LNCAP (cell line): Measurements from ENCODE around the gene DHX57.

ENCODE experiments used
- TF ChIP-seq, protein P1 (sequence below): fragments of 450-650 bp; IDR thresholded peaks from 2 replicates; pipeline ENCODE4 v1.5.1; 2017; ENCODE audit warnings: mild to moderate bottlenecking

DHX57 gene

GRCh38 chr2:38875576-38876367 is at the start of gene DHX57, which contains the start of gene MORN2:
DHX57 (minus strand) TSS chr2:38875934; CDS start chr2:38868405, 7,529 bp downstream.
MORN2 (plus strand) TSS chr2:38875976.
- TF ChIP-seq, protein P1, sequence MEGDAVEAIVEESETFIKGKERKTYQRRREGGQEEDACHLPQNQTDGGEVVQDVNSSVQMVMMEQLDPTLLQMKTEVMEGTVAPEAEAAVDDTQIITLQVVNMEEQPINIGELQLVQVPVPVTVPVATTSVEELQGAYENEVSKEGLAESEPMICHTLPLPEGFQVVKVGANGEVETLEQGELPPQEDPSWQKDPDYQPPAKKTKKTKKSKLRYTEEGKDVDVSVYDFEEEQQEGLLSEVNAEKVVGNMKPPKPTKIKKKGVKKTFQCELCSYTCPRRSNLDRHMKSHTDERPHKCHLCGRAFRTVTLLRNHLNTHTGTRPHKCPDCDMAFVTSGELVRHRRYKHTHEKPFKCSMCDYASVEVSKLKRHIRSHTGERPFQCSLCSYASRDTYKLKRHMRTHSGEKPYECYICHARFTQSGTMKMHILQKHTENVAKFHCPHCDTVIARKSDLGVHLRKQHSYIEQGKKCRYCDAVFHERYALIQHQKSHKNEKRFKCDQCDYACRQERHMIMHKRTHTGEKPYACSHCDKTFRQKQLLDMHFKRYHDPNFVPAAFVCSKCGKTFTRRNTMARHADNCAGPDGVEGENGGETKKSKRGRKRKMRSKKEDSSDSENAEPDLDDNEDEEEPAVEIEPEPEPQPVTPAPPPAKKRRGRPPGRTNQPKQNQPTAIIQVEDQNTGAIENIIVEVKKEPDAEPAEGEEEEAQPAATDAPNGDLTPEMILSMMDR: no peak

DNA sequence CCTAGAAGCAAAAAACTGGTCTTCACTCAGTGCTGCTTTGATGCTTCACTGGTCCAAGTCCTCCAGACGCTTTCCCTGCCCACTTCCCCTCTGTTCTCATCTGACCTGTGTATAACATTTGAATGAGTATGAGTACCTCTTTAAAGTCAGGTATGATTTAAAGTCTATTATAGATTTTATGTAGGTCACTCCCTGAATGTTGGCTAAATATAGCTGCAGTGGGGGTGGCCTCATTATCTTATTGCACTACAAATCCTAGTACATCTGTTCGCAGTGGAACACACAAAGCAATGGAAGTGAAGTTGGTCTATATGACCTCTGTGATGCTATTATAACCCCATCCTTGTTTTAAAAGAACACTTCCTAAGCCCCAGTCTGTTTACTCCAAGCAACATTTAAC is 47.2 kb upstream of the DHX57 start:
- TF ChIP-seq, protein P1: no peak

DNA sequence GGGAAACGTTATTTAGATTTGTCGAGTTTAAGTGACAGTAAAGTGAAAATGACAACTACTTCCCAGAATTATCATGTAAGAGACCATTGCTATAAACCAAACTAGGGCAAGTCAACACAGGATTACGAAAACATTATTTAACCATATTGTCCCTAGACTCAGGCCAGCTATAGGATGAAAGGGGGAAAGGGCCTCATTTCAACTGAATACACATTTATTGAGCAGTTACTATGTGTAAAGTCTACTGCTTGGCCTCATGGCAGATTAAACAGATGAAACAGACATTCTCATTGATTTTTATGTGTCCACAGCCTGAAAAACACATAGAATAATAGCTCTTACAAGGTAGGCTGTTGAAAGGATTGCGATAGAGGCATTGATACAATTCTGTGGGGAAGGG is 46.7 kb upstream of the DHX57 start:
- TF ChIP-seq, protein P1: no peak

GRCh38 chr2:38912619-38913018 is 36.9 kb upstream of the DHX57 start:
- TF ChIP-seq, protein P1: no peak

DNA sequence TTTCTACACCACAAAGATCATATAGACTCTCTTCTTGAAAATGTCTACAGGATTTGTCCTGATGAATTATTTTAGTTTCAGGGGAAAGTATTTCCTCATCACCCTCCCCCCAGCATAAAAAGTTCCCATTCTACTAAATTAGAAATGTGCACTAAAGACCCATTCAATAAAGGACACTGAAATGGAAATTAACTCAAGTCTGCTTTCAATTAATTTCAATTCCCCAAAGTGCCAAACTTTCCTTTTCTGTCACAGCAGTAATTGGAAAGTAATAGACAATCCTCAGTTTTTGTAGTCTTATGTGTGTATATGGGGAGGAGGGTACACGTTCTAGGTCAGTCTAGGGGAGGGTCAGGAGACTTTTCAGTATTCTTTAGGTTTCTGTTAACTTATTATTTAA is 35.5 kb upstream of the DHX57 start:
- TF ChIP-seq, protein P1: no peak

GRCh38 chr2:38909872-38910271 is 34.1 kb upstream of the DHX57 start:
- TF ChIP-seq, protein P1: no peak

GRCh38 chr2:38907743-38908562 is 32.2 kb upstream of the DHX57 start:
- TF ChIP-seq, protein P1: no peak
